Naive B cell (primary cell): Measurements from ENCODE around the gene DDRGK1. TPM values are rescaled to one million over a fixed set of nuclear protein-coding genes. Genes with fewer than 3 reads are reported as not detected.

Experiments used
- ATAC-seq, 2 donors: fragments of 150-1000 bp; cut with Tn5 transposase; 2 replicates each; pipeline ENCODE4 v1.10.0; 2021; ENCODE audit warnings: low read depth in 2 of 2, mild to moderate bottlenecking in 2 of 2, moderate library complexity in 2 of 2
- DNase-seq: peaks from one replicate; pipeline ENCODE4 v3.0.0; 2022
- H3K27ac Mint-ChIP-seq, 6 donors: one replicate each; pipeline ENCODE4 v1.8.0; 2020 to 2022; ENCODE audit warnings: mild to moderate bottlenecking in 6 of 6, mixed read lengths in 6 of 6, moderate library complexity in 5 of 6, inconsistent platforms in 2 of 6
- H3K27me3 Mint-ChIP-seq, 3 donors: one replicate each; pipeline ENCODE4 v1.8.0; 2021 to 2022; ENCODE audit warnings: mixed read lengths in 3 of 3, mild to moderate bottlenecking in 1 of 3
- H3K36me3 Mint-ChIP-seq, 2 donors: one replicate each; pipeline ENCODE4 v1.8.0; 2020 to 2022; ENCODE audit warnings: mixed read lengths in 2 of 2, inconsistent platforms in 1 of 2, mild to moderate bottlenecking in 1 of 2
- H3K4me1 Mint-ChIP-seq, 3 donors: one replicate each; pipeline ENCODE4 v1.8.0; 2020 to 2022; ENCODE audit warnings: mixed read lengths in 3 of 3, inconsistent platforms in 1 of 3, mild to moderate bottlenecking in 1 of 3, moderate library complexity in 1 of 3
- H3K4me3 Mint-ChIP-seq, 8 donors: one replicate each; pipeline ENCODE4 v1.8.0; 2020 to 2022; ENCODE audit warnings: mild to moderate bottlenecking in 8 of 8, mixed read lengths in 8 of 8, moderate library complexity in 8 of 8, inconsistent platforms in 2 of 8
- H3K9me3 Mint-ChIP-seq, 7 donors: one replicate each; pipeline ENCODE4 v1.8.0; 2020 to 2022; ENCODE audit warnings: mixed read lengths in 7 of 7, mild to moderate bottlenecking in 5 of 7, inconsistent platforms in 2 of 7, moderate library complexity in 1 of 7
- polyA plus RNA-seq, 6 donors: library from polyadenylated mRNA; unstranded; fragments of 300-500 nt; fragmentation: Illumina TruSeq; gene quantifications; one replicate each; pipeline ENCODE4 v1.2.3, GENCODE V29; 2021; ENCODE audit warnings: low read depth in 6 of 6

The DDRGK1 gene
- polyA plus RNA-seq, 6 donors from 2014 or later, result 33.3 to 51.0 (median 38.3) TPM

- DNase-seq (no peak), ATAC-seq (no peak)
- no peaks in the 10 kb centered on the region for H3K4me1 Mint-ChIP-seq
- H3K27me3 Mint-ChIP-seq, result peaks cover 0 to 5% (median 4%) of the 10 kb centered on the region in 3 donors
- no peaks in the 10 kb centered on the region for H3K36me3 Mint-ChIP-seq
- peak overlapping the region in 2 of 6 donors; percentile 44 to 64 for H3K27ac Mint-ChIP-seq
- H3K4me3 Mint-ChIP-seq, result no peak overlapping the region
- no peaks in the 10 kb centered on the region for H3K9me3 Mint-ChIP-seq
Observed at GRCh38 chr20:3180319-3180718, 24.2 kb downstream of the DDRGK1 start.

DNA sequence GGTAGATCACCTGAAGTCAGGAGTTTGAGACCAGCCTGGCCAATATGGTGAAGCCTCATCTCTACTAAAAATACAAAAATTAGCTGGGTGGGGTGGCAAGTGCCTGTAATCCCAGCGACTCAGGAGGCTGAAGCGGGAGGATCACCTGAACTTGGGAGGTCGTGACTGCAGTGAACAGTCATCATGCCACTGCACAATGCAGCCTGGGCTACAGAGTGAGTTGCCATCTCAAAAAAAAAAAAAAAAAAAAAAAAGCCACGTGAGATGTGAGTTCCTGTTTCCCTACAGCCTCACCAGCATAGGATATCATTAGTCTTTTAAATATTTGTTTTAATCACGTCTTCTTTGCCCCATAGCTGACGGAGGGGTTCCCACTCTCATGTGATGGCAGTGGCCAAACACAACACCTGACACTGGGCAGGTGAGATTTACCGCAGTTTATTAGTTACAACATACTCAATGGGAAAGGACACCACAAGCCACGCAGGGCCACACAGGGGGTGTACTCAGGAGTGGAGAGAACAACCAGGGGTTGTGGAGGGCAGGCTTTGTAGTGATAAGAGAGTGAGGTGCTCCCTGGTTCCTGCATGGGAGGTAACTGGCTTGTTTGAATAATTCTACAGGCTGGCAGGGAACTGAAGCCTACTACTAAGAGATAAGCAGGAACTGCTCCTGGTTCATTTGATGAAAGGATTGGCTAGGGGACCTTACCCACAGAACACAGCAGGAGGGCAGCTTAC is 26.6 kb downstream of the DDRGK1 start:
- peaks cover 3 to 14% (median 5%) of the 10 kb centered on the region in 3 donors for H3K4me1 Mint-ChIP-seq
- peaks cover 9 to 17% (median 15%) of the 10 kb centered on the region in 3 donors for H3K27me3 Mint-ChIP-seq
- peak overlapping the region in 1 of 8 donors; percentile 27 for H3K4me3 Mint-ChIP-seq
- ATAC-seq (no peak), DNase-seq (no peak)
- no peaks in the 10 kb centered on the region for H3K9me3 Mint-ChIP-seq
- peak overlapping the region in 1 of 6 donors; percentile 72 for H3K27ac Mint-ChIP-seq
- no peaks in the 10 kb centered on the region for H3K36me3 Mint-ChIP-seq

DNA sequence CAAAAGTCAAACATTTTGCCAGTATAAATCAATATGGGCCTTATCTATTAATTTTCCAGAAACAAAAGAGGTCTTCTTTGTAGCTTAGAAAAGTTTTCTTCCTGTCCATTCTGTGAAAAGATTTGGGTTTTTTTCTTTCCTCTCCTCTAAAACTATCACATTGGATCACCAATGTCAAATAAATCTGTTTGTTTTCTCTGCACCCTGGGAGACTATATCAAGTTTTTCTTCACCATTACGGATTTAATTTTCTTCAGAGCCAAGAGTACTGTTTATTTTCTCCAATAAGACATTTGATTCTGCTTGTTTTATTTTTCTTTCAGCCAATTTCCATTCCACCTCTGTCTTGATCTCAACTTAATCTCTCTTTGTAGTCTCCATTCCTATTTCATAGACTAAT is 29.2 kb downstream of the DDRGK1 start:
- no peaks in the 10 kb centered on the region for H3K36me3 Mint-ChIP-seq
- H3K9me3 Mint-ChIP-seq, result no peaks in the 10 kb centered on the region
- ATAC-seq (no peak), DNase-seq (no peak)
- H3K4me1 Mint-ChIP-seq, result peaks cover 8 to 21% (median 11%) of the 10 kb centered on the region in 3 donors
- peaks cover 16 to 39% (median 28%) of the 10 kb centered on the region in 3 donors for H3K27me3 Mint-ChIP-seq
- H3K4me3 Mint-ChIP-seq, result peak overlapping the region in 3 of 8 donors; percentile 6 to 60 (median 8)
- no peak overlapping the region for H3K27ac Mint-ChIP-seq

- peak overlapping the region; percentile 60 to 91 (median 84) for H3K4me3 Mint-ChIP-seq
- peak overlapping the region in 5 of 6 donors; percentile 34 to 89 (median 68) for H3K27ac Mint-ChIP-seq
- H3K27me3 Mint-ChIP-seq, result peaks cover 20 to 43% (median 33%) of the 10 kb centered on the region in 3 donors
- H3K36me3 Mint-ChIP-seq, result no peaks in the 10 kb centered on the region
- peaks cover 8 to 21% (median 11%) of the 10 kb centered on the region in 3 donors for H3K4me1 Mint-ChIP-seq
- DNase-seq (no peak), ATAC-seq (no peak)
- no peaks in the 10 kb centered on the region for H3K9me3 Mint-ChIP-seq
Observed at GRCh38 chr20:3174442-3175261, 29.8 kb downstream of the DDRGK1 start.

DNA sequence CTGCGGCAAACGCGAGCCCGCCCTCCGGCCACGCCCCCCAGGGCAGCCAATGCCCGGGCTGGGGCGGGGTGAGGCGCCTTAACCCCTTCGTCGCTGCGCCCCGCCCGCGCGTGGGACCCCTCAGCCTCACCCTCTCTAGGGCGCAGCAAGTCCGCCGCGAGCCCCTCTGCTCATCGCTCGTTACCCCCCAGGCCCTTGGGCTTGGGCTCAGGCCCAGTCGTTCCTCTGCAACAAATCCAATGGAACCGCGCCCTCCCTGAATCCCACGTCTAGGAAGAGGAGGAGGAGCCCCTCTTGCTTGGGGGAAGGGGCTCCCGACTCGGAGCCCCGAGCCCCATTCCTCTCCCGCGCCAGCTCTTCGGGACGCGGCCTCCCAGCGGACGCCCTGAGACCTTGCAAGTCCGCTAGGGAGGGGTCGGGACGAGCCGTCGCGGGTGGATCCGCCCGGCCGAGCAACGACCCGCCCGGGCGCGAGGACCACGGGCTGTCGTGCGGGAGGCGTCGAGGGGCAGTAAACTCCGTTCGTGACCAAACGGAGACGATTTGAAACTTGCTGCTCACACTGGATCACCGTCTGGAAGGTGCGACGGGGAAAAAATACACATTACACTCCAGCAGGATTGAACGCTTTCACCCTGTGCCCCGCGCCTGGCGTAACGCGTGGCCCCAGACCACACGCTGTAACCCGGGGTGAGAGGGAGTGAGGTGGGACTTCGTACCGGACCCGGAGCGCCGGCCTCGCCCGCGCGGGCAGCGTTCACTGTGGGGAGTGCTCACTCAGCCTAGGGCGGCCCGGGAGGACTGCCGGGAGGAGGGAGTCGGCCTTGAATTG is 30.7 kb downstream of the DDRGK1 start:
- DNase-seq, result peak; percentile 88
- Mint-ChIP-seq H3K4me3 (peak overlapping the region; percentile 60 to 91 (median 84)), H3K27ac (peak overlapping the region in 5 of 6 donors; percentile 38 to 89 (median 74)), H3K36me3 (no peaks in the 10 kb centered on the region), H3K9me3 (no peaks in the 10 kb centered on the region), H3K4me1 (peaks cover 8 to 22% (median 14%) of the 10 kb centered on the region in 3 donors), H3K27me3 (peaks cover 28 to 51% (median 41%) of the 10 kb centered on the region in 3 donors)
- peak; percentile 8 to 10 for ATAC-seq

- Mint-ChIP-seq H3K36me3 (no peaks in the 10 kb centered on the region), H3K27me3 (peaks cover 33 to 58% (median 48%) of the 10 kb centered on the region in 3 donors), H3K9me3 (no peaks in the 10 kb centered on the region), H3K4me1 (peaks cover 12 to 27% (median 18%) of the 10 kb centered on the region in 3 donors), H3K4me3 (peak within 1 kb of the TSS; percentile 81 to 94 (median 86)), H3K27ac (peak within 1 kb of the TSS in 5 of 6 donors; percentile 65 to 97 (median 74))
- ATAC-seq (peak; percentile 83 to 84), DNase-seq (peak; percentile 85)
Observed at GRCh38 chr20:3172933-3173609, 31.4 kb downstream of the DDRGK1 start, which contains the start of gene LZTS3. TSS of gene LZTS3 (minus strand) at chr20:3173549. CDS start at chr20:3167163, 6,386 bp downstream.

- Mint-ChIP-seq H3K4me1 (peaks cover 12 to 31% (median 22%) of the 10 kb centered on the region in 3 donors), H3K27ac (peak overlapping the region in 4 of 6 donors; percentile 70 to 97 (median 80)), H3K36me3 (no peaks in the 10 kb centered on the region), H3K9me3 (no peaks in the 10 kb centered on the region), H3K27me3 (peaks cover 33 to 62% (median 52%) of the 10 kb centered on the region in 3 donors), H3K4me3 (peak overlapping the region; percentile 81 to 94 (median 85))
- DNase-seq (no peak), ATAC-seq (no peak)
Observed at GRCh38 chr20:3172126-3172932, 32.2 kb downstream of the DDRGK1 start.

DNA sequence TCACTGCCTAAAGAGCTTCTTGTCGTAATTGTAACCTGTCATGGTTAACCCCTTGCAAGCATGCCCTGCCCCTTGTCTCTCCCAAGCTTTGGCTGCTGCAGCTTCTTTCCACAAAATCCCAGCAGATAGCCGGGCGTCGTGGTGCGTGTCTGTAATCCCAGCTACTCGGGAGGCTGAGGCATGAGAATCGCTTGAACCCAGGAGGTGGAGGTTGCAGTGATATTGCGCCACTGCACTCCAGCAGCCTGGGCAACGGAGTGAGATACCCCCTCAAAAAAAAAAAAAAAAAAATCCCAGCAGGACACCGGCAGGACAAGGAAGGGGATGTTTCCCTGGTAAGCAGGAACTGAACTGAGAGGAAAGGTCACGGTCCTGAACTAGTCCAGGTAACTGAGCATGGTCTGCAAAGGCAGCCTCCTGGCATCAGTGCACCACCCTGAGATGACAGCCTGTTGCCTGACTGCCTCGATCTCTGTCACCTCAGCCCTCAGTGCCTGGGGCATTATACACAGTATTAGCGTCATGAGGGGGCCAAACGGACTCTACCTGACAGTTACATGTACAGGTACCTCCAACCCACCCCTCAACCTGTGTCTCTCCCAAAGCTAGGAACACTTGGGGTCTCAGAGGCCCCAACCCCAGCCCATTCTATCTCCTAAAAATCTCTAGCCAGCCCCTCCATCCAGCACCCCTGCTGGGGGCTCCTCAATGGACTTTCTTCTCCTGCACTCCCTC is 32.9 kb downstream of the DDRGK1 start:
- peaks cover 33 to 69% (median 55%) of the 10 kb centered on the region in 3 donors for H3K27me3 Mint-ChIP-seq
- DNase-seq (no peak), ATAC-seq (no peak)
- peak overlapping the region; percentile 27 to 94 (median 82) for H3K4me3 Mint-ChIP-seq
- no peaks in the 10 kb centered on the region for H3K9me3 Mint-ChIP-seq
- no peaks in the 10 kb centered on the region for H3K36me3 Mint-ChIP-seq
- H3K27ac Mint-ChIP-seq, result peak overlapping the region in 4 of 6 donors; percentile 6 to 87 (median 26)
- H3K4me1 Mint-ChIP-seq, result peaks cover 12 to 32% (median 23%) of the 10 kb centered on the region in 3 donors

GRCh38 chr20:3168829-3169590 is 35.5 kb downstream of the DDRGK1 start:
- Mint-ChIP-seq H3K27ac (peak overlapping the region in 3 of 6 donors; percentile 2 to 74 (median 59)), H3K27me3 (peaks cover 24 to 64% (median 38%) of the 10 kb centered on the region in 3 donors), H3K36me3 (no peaks in the 10 kb centered on the region), H3K4me1 (peaks cover 9 to 23% (median 18%) of the 10 kb centered on the region in 3 donors), H3K9me3 (no peaks in the 10 kb centered on the region), H3K4me3 (peak overlapping the region in 3 of 8 donors; percentile 7 to 30 (median 17))
- DNase-seq (no peak), ATAC-seq (no peak)

DNA sequence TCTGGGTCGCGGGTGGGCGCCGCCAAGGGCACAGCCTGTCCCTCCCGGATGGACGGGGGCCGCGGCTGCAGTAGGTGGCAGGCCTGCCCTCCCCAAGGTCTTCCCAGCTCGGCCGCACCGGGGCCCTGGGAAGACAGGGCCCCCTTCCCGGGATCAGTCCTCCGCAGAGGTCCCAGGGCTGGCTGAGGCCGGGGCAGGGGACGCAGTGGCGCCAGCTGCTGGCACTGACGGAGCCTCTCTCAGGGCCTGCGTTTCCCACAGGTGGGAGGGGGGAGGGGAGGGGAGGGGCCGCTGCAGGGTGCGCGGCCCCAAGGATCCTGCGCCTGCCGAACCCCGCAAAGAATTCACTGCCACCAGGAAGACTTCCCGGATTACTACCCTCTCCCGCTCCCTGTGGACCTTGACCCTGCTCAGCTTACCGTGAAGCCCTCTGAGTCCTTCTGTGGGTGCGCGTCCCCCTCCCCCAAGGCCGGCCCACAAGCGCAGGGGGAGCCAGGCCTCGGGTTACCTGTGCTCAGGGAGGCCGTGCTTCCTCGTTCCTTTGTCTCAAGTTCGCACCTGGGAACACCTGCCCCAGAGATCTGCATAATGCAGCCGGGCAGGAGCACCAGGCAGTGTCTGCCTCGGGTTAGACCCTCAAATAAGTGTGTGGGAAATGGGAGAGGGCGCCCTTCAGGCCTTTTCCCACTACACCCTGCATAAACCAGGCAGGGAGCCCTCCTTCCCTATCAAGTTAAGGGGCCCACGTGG is 36.2 kb downstream of the DDRGK1 start:
- Mint-ChIP-seq H3K9me3 (no peaks in the 10 kb centered on the region), H3K4me1 (peaks cover 9 to 18% (median 18%) of the 10 kb centered on the region in 3 donors), H3K36me3 (no peaks in the 10 kb centered on the region), H3K4me3 (peak overlapping the region in 3 of 8 donors; percentile 7 to 30 (median 17)), H3K27ac (peak overlapping the region in 2 of 6 donors; percentile 59 to 74), H3K27me3 (peaks cover 28 to 64% (median 38%) of the 10 kb centered on the region in 3 donors)
- ATAC-seq, result no peak
- no peak for DNase-seq
